DMS79 (cell line): Measurements from ENCODE around the gene POU2F1.

ENCODE experiments used
- DNase-seq: peaks from one replicate; lab custom pipeline; 2025; lab: John Stamatoyannopoulos, UW

POU2F1 gene

DNA sequence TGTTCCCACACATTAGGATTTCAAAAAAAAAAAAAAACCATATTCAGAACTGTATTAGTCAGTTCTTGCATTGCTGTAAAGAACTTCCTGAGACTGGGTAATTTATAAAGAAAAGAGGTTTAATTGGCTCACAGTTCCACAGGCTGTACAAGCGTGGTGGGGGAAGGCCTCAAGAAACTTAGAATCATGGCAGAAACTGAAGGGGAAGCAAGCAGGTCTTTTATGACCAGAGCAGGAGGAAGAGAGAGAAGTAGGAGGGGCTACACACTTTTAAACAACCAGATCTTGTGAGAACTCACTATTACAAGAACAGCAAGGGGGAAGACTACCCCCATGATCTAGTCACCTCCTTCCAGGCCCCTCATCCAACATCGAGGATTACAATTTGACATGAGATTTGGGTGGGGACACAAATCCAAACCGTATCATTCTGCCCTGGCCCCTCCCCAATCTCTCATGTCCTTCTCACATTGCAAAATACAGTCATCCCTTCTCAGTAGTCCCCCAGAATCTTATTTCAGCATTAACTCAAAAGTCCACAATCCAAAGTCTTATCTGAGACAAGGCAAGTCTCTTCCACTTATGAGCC, 51.8 kb downstream of the POU2F1 start:
- DNase-seq = no peak

DNA sequence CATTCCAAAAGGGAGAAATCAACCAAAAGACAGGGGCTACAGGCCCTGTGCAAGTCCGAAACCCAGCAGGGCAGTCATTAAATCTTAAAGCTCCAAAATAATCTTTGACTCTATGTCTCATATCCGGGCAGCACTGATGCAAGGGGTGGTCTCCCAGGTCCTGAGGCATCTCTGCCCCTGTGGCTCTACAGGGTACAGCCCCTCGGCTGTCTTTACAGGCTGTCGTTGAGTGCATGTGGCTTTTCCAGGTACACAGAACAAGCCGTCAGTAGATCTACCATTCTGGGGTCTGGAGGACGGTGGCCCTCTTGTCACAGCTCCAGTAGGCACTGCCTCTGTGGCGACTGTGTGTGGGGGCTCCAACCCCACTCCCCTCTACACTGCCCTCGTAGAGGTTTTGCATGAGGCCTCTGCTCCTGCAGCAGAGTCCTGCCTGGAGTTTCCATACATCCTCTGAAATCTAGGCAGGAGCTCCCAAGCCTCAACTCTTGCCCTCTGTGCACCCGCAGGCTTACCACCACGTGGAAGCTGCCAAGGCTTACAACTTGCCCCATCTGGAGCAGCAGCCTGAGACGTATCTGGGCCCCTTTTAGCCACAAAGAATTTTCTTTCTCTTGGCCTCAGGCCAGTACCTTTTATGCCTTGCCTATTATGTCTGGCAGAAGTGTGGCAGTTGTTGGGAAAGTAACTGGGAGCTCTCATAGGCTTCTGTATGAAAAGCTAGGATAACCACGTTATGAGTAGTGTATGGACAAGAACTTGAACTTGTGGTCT, 52.5 kb downstream of the POU2F1 start:
- peak; percentile 76 for DNase-seq

DNA sequence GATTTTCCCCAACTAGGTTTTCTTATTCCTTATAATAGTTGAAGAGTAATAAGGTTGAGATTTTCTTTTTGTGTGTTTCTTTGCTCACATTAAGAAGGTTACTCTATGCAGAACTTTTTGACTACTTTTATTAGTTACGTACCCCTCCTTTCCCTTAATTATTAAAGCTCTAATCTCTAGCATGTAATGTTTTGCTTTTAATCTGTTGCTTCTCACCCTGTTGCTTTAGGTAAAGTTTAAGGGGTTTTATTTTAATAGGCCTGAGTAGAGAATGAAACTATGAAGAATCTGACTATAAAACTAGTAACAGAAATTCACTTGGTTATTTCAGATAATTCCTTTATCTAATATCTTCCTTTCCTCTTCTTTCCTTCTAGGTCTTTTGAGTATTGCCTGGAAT, 53.4 kb downstream of the POU2F1 start:
- DNase-seq = no peak

DNA sequence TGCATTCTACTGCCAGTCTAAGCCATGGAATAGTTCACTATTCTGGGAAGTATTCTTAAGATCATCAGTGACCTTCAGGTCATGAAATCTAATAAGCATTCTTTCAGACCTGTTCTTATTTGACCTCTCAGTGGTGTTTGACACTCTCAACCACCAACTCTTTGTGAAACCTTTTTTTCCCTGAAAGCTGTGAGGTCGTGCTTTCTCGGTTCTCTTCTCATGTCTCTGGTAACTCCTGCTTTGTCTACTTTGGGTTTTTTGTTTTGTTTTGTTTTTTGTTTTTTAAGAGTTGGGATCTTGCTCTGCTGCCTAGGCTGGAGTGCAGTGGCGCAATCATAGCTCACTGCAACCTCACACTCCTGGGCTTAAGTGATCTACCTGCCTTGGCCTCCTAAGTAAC, 56.3 kb downstream of the POU2F1 start:
- DNase-seq = no peak

DNA sequence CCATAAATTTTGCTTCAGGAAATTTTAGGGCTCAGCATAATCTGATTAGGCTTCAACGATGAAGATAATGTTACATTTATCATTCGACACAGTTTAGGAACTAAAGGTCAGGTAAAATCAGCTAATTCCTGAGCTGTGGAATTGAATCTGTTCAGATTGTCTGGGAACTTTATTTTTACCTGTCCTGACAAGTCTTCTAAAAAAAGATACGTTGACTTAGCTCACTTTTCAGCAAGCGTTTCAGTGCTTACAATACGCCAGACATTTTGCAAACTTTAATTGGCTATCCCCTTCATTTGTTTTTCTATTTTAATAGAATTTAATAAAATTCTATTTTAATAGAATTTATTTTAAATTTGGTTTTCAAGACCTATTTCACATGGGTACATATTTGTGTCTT, 57.8 kb downstream of the POU2F1 start:
- DNase-seq = no peak

GRCh38 chr1:167280912-167281311, 60.2 kb downstream of the POU2F1 start:
- DNase-seq = no peak

- DNase-seq = no peak
Measured at GRCh38 chr1:167288390-167289074, 67.8 kb downstream of the POU2F1 start.

GRCh38 chr1:167289075-167289442, 68.4 kb downstream of the POU2F1 start:
- no peak for DNase-seq

DNA sequence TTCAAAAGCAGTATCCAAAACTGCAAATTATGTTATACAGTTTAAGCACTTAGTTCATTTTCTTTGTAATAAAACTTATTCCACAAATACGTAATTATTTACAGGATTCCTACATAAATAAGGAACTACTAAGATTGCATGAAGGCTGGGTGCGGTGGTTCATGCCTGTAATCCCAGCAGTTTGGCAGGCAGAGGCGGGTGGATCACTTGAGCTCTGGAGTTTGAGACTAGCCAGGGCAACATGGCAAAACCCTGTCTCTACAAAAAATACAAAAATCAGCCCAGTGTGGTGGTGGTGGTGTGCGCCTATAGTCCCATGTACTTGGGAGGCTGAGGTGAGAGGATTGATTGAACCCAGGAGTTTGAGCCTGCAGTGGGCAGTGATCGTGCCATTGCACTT, 69.3 kb downstream of the POU2F1 start:
- DNase-seq = no peak

DNA sequence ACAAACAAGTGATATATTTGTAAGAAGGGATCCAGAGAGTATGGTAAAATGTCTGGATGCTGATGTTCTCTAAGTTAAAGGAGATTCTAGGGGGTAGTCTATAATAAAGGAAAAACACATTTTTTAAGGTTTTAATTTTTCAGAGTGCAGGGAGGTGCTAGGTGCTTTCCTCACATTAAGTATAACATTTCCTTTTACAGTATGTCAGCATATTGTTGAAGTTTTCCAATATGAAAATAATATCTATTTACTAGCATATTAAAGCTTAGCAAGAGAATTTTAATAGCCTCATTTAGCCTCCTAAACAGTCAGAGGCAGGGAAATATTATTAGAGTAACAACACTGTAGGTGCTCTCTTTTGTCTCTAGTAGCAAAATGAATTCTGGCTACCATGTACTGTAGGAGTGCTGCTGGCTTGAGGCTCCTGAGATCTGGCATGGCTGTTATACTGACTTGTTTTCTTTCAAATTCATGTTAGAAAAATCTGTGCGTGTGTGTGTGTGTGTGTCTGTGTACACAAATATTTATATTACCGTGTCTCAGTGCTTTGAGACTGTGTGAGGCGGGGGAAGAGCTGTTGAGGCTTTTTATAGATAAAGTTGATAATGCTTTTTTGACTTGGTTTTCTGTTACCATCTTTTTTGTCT, 71.0 kb downstream of the POU2F1 start:
- no peak for DNase-seq

GRCh38 chr1:167292216-167292615, 71.5 kb downstream of the POU2F1 start:
- DNase-seq = no peak

DNA sequence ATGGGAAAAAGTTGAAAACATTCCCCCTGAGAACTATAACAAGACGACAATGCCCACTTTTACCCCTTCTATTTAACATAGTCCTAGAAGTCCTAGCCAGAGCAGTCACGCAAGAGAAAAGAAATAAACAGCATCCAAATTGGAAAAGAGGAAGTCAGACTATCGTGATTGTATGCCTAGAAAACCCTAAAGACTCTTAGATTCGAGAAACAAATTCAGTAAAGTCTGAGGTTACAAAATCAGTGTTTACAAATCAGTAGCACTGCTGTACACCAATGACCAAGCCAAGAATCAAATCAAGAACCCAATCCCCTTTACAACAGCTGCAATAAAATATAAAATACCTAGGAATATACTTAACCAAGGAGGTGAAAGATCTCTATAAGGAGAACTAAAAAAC, 72.4 kb downstream of the POU2F1 start:
- DNase-seq = no peak

DNA sequence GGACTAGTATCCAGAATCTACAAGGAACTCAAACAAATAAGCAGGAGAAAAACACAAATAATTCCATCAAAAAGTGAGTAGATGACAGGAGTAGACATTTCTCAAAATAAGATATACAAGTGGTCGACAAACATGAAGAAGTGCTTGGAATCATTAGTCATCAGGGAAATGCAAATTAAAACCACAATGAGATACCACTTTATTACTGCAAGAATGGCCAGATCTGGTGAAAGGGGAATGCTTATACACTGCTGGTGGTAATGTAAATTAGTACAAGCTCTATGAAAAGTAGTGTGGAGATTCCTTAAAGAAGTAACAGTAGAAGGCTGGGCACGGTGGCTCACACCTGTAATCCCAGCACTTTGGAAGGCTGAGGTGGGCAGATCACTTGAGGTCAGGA, 73.8 kb downstream of the POU2F1 start:
- no peak for DNase-seq

GRCh38 chr1:167297222-167298214, 76.8 kb downstream of the POU2F1 start:
- DNase-seq = no peak

GRCh38 chr1:167298325-167298724, 77.6 kb downstream of the POU2F1 start:
- no peak for DNase-seq

- DNase-seq = no peak
Measured at GRCh38 chr1:167301355-167301754, 80.7 kb downstream of the POU2F1 start.

GRCh38 chr1:167304165-167304564, 83.5 kb downstream of the POU2F1 start:
- DNase-seq = no peak

DNA sequence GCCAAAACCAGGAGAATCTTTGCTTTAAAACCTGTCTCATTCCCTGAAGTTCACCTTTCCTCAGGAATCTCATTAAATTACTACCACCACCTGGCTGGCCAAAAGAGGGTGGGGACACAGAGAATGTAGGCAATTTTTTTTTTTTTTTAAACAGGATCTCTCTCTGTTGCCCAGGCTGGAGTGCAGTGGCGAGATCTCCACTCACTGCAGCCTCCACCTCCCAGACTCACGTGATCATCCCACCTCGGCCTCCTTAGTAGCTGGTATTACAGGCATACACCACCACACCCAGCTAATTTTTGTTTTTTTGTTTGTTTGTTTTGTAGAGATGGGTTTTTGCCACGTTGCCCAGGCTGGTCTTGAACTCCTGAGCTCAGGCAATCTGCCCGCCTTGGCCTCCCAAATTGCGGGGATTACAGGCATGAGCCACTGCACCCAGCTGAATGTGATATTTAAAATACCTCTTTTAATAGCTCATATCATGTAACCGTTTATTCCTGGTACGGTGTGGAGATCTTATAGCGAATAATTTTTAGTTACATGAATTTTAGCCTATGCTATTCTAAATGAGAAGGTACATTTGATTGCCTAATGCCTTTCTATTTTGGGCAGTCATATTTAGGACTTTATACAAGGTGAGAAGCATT, 84.5 kb downstream of the POU2F1 start:
- DNase-seq = no peak

- DNase-seq = no peak
Measured at GRCh38 chr1:167305706-167306277, 85.1 kb downstream of the POU2F1 start.

DNA sequence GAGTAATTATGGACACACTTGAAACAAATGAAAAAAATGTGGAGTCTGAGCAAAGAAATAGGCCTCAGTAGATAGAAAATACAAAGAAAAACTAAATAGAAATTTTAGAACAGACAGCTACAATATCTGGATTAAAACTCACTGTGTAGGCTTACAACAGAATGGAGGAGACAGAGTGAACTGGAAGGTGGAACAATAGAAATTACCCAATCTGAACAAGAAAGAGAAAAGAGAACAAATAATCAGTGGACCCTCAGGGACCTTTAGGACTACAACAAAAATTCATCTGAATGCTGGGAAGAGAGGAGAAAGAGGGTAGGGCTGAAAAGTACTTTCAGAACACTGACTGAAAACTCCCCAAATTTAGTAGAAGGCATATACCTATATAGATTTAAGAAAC, 90.0 kb downstream of the POU2F1 start:
- DNase-seq = no peak

DNA sequence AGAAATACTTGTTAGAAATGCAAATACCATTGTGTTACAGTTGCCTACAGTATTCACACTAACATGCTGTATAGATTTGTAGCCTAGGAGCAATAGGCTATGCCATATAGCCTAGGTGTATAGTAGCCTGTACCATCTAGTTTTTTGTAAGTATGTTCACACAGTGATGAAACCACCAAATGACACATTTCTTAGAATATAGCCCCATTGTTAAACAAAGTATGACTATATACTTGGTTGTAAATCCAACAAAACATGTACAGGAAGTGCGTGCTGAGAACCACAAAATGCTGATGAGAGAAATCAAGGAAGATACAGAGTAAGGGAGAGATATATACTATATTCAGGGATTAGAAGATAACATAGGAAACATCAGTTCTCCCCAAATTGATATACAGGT, 92.2 kb downstream of the POU2F1 start:
- no peak for DNase-seq
